A549 (cell line): ENCODE measurements around the gene TRUB1.

ENCODE experiments used
- CTCF ChIP-seq: fragments of >200 bp; sonication (Bioruptor Twin); formaldehyde crosslinking; IDR thresholded peaks from 3 replicates; pipeline ENCODE4 v1.5.1; 2016
- EHMT2 ChIP-seq: fragments of 200-600 bp; sonication (generic); IDR thresholded peaks from 2 replicates; pipeline ENCODE4 v1.6.1; 2016; ENCODE audit warnings: antibody characterized with exemption, low read depth, mild to moderate bottlenecking, moderate library complexity
- EP300 ChIP-seq, 2 experiments: fragments of >200 bp; sonication (Bioruptor Twin); formaldehyde crosslinking; IDR thresholded peaks; 2 replicates in 1 of 2; 3 replicates in 1 of 2; pipeline ENCODE4 v1.6.1; 2016 to 2017
- ESRRA ChIP-seq: fragments of 150-350 bp; IDR thresholded peaks from 2 replicates; pipeline ENCODE4 v1.6.1; 2014; ENCODE audit warnings: mild to moderate bottlenecking, low read length, borderline replicate concordance
- JUNB ChIP-seq: fragments of >200 bp; sonication (Bioruptor Twin); formaldehyde crosslinking; IDR thresholded peaks from 2 replicates; pipeline ENCODE4 v1.6.1; 2016
- KDM1A ChIP-seq: fragments of 200-600 bp; sonication (generic); IDR thresholded peaks from 2 replicates; pipeline ENCODE4 v1.6.1; 2016; ENCODE audit warnings: low read depth, mild to moderate bottlenecking
- MAZ ChIP-seq: fragments of 150-350 bp; IDR thresholded peaks from 2 replicates; pipeline ENCODE4 v1.6.1; 2014; ENCODE audit warnings: antibody characterized with exemption, low read depth, low read length, borderline replicate concordance
- POLR2A ChIP-seq: IDR thresholded peaks from 2 replicates; pipeline ENCODE4 v1.6.1; 2012; ENCODE audit warnings: mild to moderate bottlenecking, low read length
- RAD21 ChIP-seq, 2 experiments: fragments of >200 bp in 1 of 2; sonication (Bioruptor Twin) in 1 of 2; formaldehyde crosslinking in 1 of 2; IDR thresholded peaks in 1 of 2; conservative IDR thresholded peaks in 1 of 2; 2 replicates in 1 of 2; 3 replicates in 1 of 2; pipeline ENCODE4 v1.6.1; 2012 to 2018; ENCODE audit warnings: inconsistent platforms in 1 of 2
- RARB ChIP-seq: fragments of 250-450 bp; sonication (Bioruptor Pico); IDR thresholded peaks from 2 replicates; pipeline ENCODE4 v1.8.0; 2021; ENCODE audit warnings: mild to moderate bottlenecking, moderate library complexity
- RCOR1 ChIP-seq: fragments of 150-350 bp; IDR thresholded peaks from 2 replicates; pipeline ENCODE4 v1.6.1; 2014; ENCODE audit warnings: antibody characterized with exemption, low read length, low read depth
- RNF2 ChIP-seq: fragments of 200-600 bp; sonication (generic); IDR thresholded peaks from 2 replicates; pipeline ENCODE4 v1.6.1; 2016; ENCODE audit warnings: low read depth, mild to moderate bottlenecking, antibody characterized with exemption, moderate library complexity, borderline replicate concordance
- SMC3 ChIP-seq: fragments of >200 bp; sonication (Bioruptor Twin); formaldehyde crosslinking; IDR thresholded peaks from 3 replicates; pipeline ENCODE4 v1.6.1; 2018; ENCODE audit warnings: inconsistent platforms
- TF ChIP-seq, protein P1 (sequence below): fragments of 150-350 bp; IDR thresholded peaks from 2 replicates; pipeline ENCODE4 v1.6.1; 2014; ENCODE audit warnings: low read depth, mild to moderate bottlenecking, low read length

DNA sequence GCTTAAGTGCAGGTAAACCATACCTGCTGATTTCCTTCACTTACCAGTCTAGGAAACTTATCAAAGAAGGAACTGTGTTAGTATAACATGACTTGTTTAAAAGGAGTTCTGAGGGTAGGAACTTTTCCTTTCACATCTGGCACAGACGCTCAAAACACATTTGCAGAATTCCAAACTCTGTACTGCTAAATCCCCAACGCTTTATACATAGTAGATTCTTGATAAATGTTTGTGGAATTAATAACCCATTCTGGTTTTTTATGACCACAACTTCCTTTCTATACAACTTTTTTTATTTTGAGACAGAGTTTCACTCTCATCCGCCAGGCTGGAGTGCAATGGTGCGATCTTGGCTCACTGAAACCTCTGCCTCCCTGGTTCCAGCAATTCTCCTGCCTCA is 7.7 kb upstream of the TRUB1 start:
- TF ChIP-seq, protein P1, sequence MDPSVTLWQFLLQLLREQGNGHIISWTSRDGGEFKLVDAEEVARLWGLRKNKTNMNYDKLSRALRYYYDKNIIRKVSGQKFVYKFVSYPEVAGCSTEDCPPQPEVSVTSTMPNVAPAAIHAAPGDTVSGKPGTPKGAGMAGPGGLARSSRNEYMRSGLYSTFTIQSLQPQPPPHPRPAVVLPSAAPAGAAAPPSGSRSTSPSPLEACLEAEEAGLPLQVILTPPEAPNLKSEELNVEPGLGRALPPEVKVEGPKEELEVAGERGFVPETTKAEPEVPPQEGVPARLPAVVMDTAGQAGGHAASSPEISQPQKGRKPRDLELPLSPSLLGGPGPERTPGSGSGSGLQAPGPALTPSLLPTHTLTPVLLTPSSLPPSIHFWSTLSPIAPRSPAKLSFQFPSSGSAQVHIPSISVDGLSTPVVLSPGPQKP, result no peak
- TF ChIP-seq JUNB (no peak), CTCF (no peak), POLR2A (no peak), RNF2 (no peak), RARB (CRISPR knock-in tag) (no peak), SMC3 (no peak), EHMT2 (no peak), RAD21 (conservative IDR thresholded peaks at IDR 0.05 in 1 of 2, IDR thresholded peaks at IDR 0.05 in 1 of 2) (no peak), RCOR1 (no peak), EP300 (IDR thresholded peaks at IDR 0.05) (no peak), MAZ (no peak), KDM1A (no peak), ESRRA (no peak)
